Neural cell (in vitro differentiated cells): Measurements from ENCODE around the gene WDR1.

Source experiments
- EP300 ChIP-seq: fragments of 450-650 bp; conservative IDR thresholded peaks from 2 replicates; pipeline ENCODE4 v1.6.1; 2014; ENCODE audit warnings: antibody characterized with exemption, mild to moderate bottlenecking, moderate library complexity; ENCODE audit not compliant: poor library complexity, severe bottlenecking
- MXI1 ChIP-seq: fragments of 450-650 bp; conservative IDR thresholded peaks from 2 replicates; pipeline ENCODE4 v1.6.1; 2014; ENCODE audit warnings: antibody characterized with exemption, mild to moderate bottlenecking; ENCODE audit not compliant: poor library complexity, severe bottlenecking
- POLR2AphosphoS5 ChIP-seq: IDR thresholded peaks from 2 replicates; pipeline ENCODE4 v1.6.1; 2012
- RAD21 ChIP-seq: fragments of 450-650 bp; conservative IDR thresholded peaks from 2 replicates; pipeline ENCODE4 v1.6.1; 2014; ENCODE audit warnings: antibody characterized with exemption, mild to moderate bottlenecking, moderate library complexity
- TAF1 ChIP-seq: IDR thresholded peaks from 2 replicates; pipeline ENCODE4 v1.6.1; 2012; ENCODE audit warnings: low read depth
- TF ChIP-seq, protein P1 (sequence below): fragments of 450-650 bp; IDR thresholded peaks from 2 replicates; pipeline ENCODE4 v1.5.1; 2014; ENCODE audit warnings: antibody characterized with exemption, mild to moderate bottlenecking, moderate library complexity; ENCODE audit not compliant: poor library complexity, severe bottlenecking
- TF ChIP-seq, protein P2 (sequence below): IDR thresholded peaks from 2 replicates; pipeline ENCODE4 v1.6.1; 2012; ENCODE audit warnings: borderline replicate concordance

DNA sequence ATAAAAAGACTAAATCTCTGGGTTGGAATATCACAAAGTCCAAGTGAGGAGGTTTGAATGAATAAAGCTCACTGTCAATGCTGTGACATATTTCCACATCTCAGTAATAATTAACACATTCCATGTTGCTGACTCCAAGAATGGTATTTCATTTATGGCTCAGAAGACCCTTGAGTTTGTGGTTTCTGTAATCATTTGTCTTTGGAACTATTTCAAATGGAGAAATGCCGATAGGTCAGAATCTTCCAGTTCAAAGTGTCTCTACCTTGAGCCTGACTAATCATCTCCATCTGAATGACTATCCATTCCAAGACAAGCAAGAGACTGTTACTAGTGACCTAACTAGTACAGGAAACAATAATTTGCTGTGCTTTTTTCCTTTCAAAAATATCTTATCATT, 71.1 kb downstream of the WDR1 start:
- TF ChIP-seq, protein P1, sequence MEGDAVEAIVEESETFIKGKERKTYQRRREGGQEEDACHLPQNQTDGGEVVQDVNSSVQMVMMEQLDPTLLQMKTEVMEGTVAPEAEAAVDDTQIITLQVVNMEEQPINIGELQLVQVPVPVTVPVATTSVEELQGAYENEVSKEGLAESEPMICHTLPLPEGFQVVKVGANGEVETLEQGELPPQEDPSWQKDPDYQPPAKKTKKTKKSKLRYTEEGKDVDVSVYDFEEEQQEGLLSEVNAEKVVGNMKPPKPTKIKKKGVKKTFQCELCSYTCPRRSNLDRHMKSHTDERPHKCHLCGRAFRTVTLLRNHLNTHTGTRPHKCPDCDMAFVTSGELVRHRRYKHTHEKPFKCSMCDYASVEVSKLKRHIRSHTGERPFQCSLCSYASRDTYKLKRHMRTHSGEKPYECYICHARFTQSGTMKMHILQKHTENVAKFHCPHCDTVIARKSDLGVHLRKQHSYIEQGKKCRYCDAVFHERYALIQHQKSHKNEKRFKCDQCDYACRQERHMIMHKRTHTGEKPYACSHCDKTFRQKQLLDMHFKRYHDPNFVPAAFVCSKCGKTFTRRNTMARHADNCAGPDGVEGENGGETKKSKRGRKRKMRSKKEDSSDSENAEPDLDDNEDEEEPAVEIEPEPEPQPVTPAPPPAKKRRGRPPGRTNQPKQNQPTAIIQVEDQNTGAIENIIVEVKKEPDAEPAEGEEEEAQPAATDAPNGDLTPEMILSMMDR: no peak
- no peak for TF ChIP-seq EP300
- TF ChIP-seq POLR2AphosphoS5: no peak
- TF ChIP-seq, protein P2, sequence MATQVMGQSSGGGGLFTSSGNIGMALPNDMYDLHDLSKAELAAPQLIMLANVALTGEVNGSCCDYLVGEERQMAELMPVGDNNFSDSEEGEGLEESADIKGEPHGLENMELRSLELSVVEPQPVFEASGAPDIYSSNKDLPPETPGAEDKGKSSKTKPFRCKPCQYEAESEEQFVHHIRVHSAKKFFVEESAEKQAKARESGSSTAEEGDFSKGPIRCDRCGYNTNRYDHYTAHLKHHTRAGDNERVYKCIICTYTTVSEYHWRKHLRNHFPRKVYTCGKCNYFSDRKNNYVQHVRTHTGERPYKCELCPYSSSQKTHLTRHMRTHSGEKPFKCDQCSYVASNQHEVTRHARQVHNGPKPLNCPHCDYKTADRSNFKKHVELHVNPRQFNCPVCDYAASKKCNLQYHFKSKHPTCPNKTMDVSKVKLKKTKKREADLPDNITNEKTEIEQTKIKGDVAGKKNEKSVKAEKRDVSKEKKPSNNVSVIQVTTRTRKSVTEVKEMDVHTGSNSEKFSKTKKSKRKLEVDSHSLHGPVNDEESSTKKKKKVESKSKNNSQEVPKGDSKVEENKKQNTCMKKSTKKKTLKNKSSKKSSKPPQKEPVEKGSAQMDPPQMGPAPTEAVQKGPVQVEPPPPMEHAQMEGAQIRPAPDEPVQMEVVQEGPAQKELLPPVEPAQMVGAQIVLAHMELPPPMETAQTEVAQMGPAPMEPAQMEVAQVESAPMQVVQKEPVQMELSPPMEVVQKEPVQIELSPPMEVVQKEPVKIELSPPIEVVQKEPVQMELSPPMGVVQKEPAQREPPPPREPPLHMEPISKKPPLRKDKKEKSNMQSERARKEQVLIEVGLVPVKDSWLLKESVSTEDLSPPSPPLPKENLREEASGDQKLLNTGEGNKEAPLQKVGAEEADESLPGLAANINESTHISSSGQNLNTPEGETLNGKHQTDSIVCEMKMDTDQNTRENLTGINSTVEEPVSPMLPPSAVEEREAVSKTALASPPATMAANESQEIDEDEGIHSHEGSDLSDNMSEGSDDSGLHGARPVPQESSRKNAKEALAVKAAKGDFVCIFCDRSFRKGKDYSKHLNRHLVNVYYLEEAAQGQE: no peak
- TF ChIP-seq TAF1: no peak
- TF ChIP-seq MXI1: no peak
- no peak for TF ChIP-seq RAD21
